ENCODE measurements around the gene KCNJ16.

The KCNJ16 gene

GRCh38 chr17:70123193-70123592 is 48.2 kb downstream of the KCNJ16 start:
- DNase-seq (ENCODE audit: low read depth), result peak; percentile 6
- H3K4me3 ChIP-seq (ENCODE audit: low read depth, low read length), result no peak overlapping the region
- TF ChIP-seq, protein P1, sequence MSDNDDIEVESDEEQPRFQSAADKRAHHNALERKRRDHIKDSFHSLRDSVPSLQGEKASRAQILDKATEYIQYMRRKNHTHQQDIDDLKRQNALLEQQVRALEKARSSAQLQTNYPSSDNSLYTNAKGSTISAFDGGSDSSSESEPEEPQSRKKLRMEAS (IDR thresholded peaks at IDR 0.05; ENCODE audit: low read depth, low read length), result no peak
- TF ChIP-seq POLR2A (IDR thresholded peaks at IDR 0.05; ENCODE audit: extremely low read depth, insufficient read length) (no peak), MYC (IDR thresholded peaks at IDR 0.05; ENCODE audit: low read depth, low read length) (no peak), CTCF (IDR thresholded peaks at IDR 0.05; ENCODE audit: low read depth, low read length) (no peak)

- TF ChIP-seq, protein P1 (IDR thresholded peaks at IDR 0.05; ENCODE audit: low read depth, low read length), result no peak
- TF ChIP-seq CTCF (IDR thresholded peaks at IDR 0.05; ENCODE audit: low read depth, low read length) (no peak), MYC (IDR thresholded peaks at IDR 0.05; ENCODE audit: low read depth, low read length) (no peak), POLR2A (IDR thresholded peaks at IDR 0.05; ENCODE audit: extremely low read depth, insufficient read length) (no peak)
- no peak overlapping the region for H3K4me3 ChIP-seq (ENCODE audit: low read depth, low read length)
- no peak for DNase-seq (ENCODE audit: low read depth)
Measured at GRCh38 chr17:70124723-70125122, 49.7 kb downstream of the KCNJ16 start.

DNA sequence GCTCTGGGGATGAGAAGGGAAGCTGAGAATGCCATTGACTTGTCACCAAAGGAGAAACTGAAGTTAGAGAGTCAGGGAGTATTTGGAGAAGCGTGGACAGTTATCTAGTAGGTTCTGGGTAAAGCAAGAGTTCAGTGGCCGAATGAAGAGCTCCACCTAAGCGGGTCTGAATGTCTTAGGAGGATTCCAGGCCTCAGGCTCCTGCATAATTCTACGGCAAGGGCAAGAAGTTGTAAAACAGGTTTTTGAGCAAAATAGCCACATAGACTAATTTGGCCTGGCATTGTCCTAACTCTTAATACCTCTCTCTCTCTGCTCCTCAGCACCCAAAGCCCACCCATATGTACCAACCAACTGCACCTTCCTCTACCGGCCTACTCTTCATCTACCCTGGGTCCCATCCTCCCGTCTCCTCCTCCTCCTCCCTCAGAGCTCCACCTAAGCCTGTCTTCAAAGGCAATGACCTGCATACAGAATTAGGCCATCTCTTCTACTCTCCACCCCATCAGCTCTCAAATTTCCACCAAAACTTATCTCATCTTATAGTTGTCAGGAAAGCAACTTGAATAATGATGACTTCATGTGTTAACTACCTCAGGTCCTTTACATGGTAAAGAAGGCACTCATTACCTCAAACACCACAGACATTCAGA is 52.3 kb downstream of the KCNJ16 start:
- no peak for DNase-seq (ENCODE audit: low read depth)
- no peak for TF ChIP-seq MYC (IDR thresholded peaks at IDR 0.05; ENCODE audit: low read depth, low read length)
- no peak for TF ChIP-seq CTCF (IDR thresholded peaks at IDR 0.05; ENCODE audit: low read depth, low read length)
- TF ChIP-seq, protein P1 (IDR thresholded peaks at IDR 0.05; ENCODE audit: low read depth, low read length), result no peak
- TF ChIP-seq POLR2A (IDR thresholded peaks at IDR 0.05; ENCODE audit: extremely low read depth, insufficient read length), result no peak
- H3K4me3 ChIP-seq (ENCODE audit: low read depth, low read length), result no peak overlapping the region

- no peak overlapping the region for H3K4me3 ChIP-seq (ENCODE audit: low read depth, low read length)
Measured at GRCh38 chr17:70128727-70129238, 53.8 kb downstream of the KCNJ16 start.

DNA sequence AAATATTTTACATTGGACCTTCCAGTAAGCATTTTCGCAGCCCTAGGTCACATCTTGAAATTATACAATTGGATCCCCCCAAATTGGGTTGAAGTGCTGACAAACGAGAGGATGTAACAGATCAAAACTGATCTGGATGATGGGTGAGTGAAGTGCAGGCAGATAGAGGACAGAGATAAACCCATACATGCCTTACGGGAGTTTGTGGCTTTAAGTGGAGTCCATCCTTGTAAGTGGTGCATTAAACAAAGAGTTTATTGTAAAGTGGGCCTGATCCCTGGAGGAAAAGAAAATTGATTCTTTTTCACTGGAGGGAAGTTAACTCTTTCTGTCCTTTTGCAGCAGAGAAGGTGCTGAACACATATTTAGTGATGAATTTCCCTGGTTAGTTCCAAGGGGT is 55.3 kb downstream of the KCNJ16 start:
- H3K4me3 ChIP-seq (ENCODE audit: low read depth, low read length), result no peak overlapping the region
- no peak for TF ChIP-seq POLR2A (IDR thresholded peaks at IDR 0.05; ENCODE audit: extremely low read depth, insufficient read length)
- TF ChIP-seq MYC (IDR thresholded peaks at IDR 0.05; ENCODE audit: low read depth, low read length), result no peak
- no peak for TF ChIP-seq CTCF (IDR thresholded peaks at IDR 0.05; ENCODE audit: low read depth, low read length)

More at GRCh38 chr17:70128727-70129238, 53.8 kb downstream of the KCNJ16 start:
- TF ChIP-seq CTCF (IDR thresholded peaks at IDR 0.05; ENCODE audit: low read depth, low read length) (no peak), POLR2A (IDR thresholded peaks at IDR 0.05; ENCODE audit: extremely low read depth, insufficient read length) (no peak), MYC (IDR thresholded peaks at IDR 0.05; ENCODE audit: low read depth, low read length) (no peak)
- TF ChIP-seq, protein P1 (IDR thresholded peaks at IDR 0.05; ENCODE audit: low read depth, low read length), result no peak
- no peak for DNase-seq (ENCODE audit: low read depth)

More for the DNA sequence above, 55.3 kb downstream of the KCNJ16 start:
- DNase-seq (ENCODE audit: low read depth), result no peak

Data from NB4 (cell line).